Loucy (cell line): ENCODE data around the gene SIL1.

ENCODE experiments used
- H2AFZ ChIP-seq: fragments of 200-600 bp; sonication (generic); 2 replicates; pipeline ENCODE4 v1.6.0; 2016; ENCODE audit warnings: antibody characterized with exemption, mild to moderate bottlenecking, low read length, moderate library complexity
- H3F3A ChIP-seq: fragments of 200-600 bp; 2 replicates; pipeline ENCODE4 v1.6.0; 2016; ENCODE audit warnings: antibody characterized with exemption, low read depth, mild to moderate bottlenecking
- H3K27me3 ChIP-seq: fragments of 200-600 bp; sonication (generic); 2 replicates; pipeline ENCODE4 v1.6.1; 2014; ENCODE audit warnings: low read length, mild to moderate bottlenecking; ENCODE audit not compliant: insufficient read depth, poor library complexity, severe bottlenecking
- H3K36me3 ChIP-seq: fragments of 200-600 bp; sonication (generic); 2 replicates; pipeline ENCODE4 v1.6.1; 2016; ENCODE audit warnings: low read length; ENCODE audit not compliant: insufficient read depth
- H3K4me1 ChIP-seq: fragments of 200-600 bp; sonication (generic); 2 replicates; pipeline ENCODE4 v1.5.1; 2014; ENCODE audit warnings: low read length, mild to moderate bottlenecking; ENCODE audit not compliant: insufficient read depth, poor library complexity, severe bottlenecking
- H3K4me2 ChIP-seq: fragments of 200-600 bp; sonication (generic); 2 replicates; pipeline ENCODE4 v1.6.0; 2014; ENCODE audit warnings: antibody characterized with exemption, low read length, low read depth, mild to moderate bottlenecking; ENCODE audit not compliant: poor library complexity, severe bottlenecking
- H3K4me3 ChIP-seq: fragments of 200-600 bp; sonication (generic); 2 replicates; pipeline ENCODE4 v1.5.1; 2014; ENCODE audit warnings: low read length, mild to moderate bottlenecking, mixed read lengths; ENCODE audit not compliant: poor library complexity, severe bottlenecking
- H3K79me2 ChIP-seq: fragments of 200-600 bp; sonication (generic); 2 replicates; pipeline ENCODE4 v1.6.1; 2014; ENCODE audit warnings: low read length; ENCODE audit not compliant: insufficient read depth
- H3K9ac ChIP-seq: fragments of 200-600 bp; sonication (generic); 2 replicates; pipeline ENCODE4 v1.6.0; 2014; ENCODE audit warnings: mild to moderate bottlenecking, low read depth, low read length, moderate library complexity; ENCODE audit not compliant: poor library complexity, severe bottlenecking
- H3K9me2 ChIP-seq: fragments of 200-600 bp; sonication (generic); replicated peaks from 2 replicates; pipeline ENCODE4 v1.6.1; 2016; ENCODE audit warnings: low read depth, low read length, mixed read lengths
- H3K9me3 ChIP-seq: fragments of 200-600 bp; sonication (generic); 2 replicates; pipeline ENCODE4 v1.6.1; 2014; ENCODE audit warnings: mild to moderate bottlenecking, antibody characterized with exemption, low read length, low read depth; ENCODE audit not compliant: insufficient read depth
- H4K20me1 ChIP-seq: fragments of 200-600 bp; sonication (generic); 2 replicates; pipeline ENCODE4 v1.6.0; 2014; ENCODE audit warnings: antibody characterized with exemption, low read length, mild to moderate bottlenecking; ENCODE audit not compliant: insufficient read depth, poor library complexity, severe bottlenecking
- CTCF ChIP-seq: fragments of 200-600 bp; sonication (generic); conservative IDR thresholded peaks from 2 replicates; pipeline ENCODE4 v1.5.1; 2014; ENCODE audit warnings: mild to moderate bottlenecking, antibody characterized with exemption, low read length
- EZH2phosphoT487 ChIP-seq: fragments of 200-600 bp; IDR thresholded peaks from 2 replicates; pipeline ENCODE4 v1.6.1; 2018; ENCODE audit warnings: antibody characterized with exemption, mild to moderate bottlenecking, moderate library complexity, borderline replicate concordance

SIL1 gene

GRCh38 chr5:138951986-138952735 is 246.0 kb downstream of the SIL1 start:
- H2AFZ ChIP-seq, result no peak overlapping the region
- no peak overlapping the region for H3K4me3 ChIP-seq
- H3K4me1 ChIP-seq, result peaks cover 28% of the 10 kb centered on the region
- H3K79me2 ChIP-seq, result no peaks in the 10 kb centered on the region
- no peaks in the 10 kb centered on the region for H3K36me3 ChIP-seq
- no peaks in the 10 kb centered on the region for H4K20me1 ChIP-seq
- H3K9me2 ChIP-seq, result no peaks in the 10 kb centered on the region
- no peaks in the 10 kb centered on the region for H3K27me3 ChIP-seq
- TF ChIP-seq CTCF, result no peak
- H3F3A ChIP-seq, result no peaks in the 10 kb centered on the region
- H3K9me3 ChIP-seq, result no peaks in the 10 kb centered on the region
- peak overlapping the region; percentile 55 for H3K9ac ChIP-seq
- H3K4me2 ChIP-seq, result no peak overlapping the region

GRCh38 chr5:138951091-138951985 is 246.8 kb downstream of the SIL1 start:
- Histone ChIP-seq H2AFZ (no peak overlapping the region), H3K9ac (no peak overlapping the region)

GRCh38 chr5:138950421-138951031 is 247.6 kb downstream of the SIL1 start:
- Histone ChIP-seq H3K9me3 (no peaks in the 10 kb centered on the region), H4K20me1 (no peaks in the 10 kb centered on the region), H3K9ac (no peak overlapping the region), H3K4me2 (no peak overlapping the region), H3K36me3 (peaks cover 6% of the 10 kb centered on the region; the same call in 1 of the 2 replicates), H3K9me2 (no peaks in the 10 kb centered on the region), H3K27me3 (no peaks in the 10 kb centered on the region), H3K4me3 (no peak overlapping the region), H3F3A (no peaks in the 10 kb centered on the region), H3K79me2 (no peaks in the 10 kb centered on the region), H2AFZ (no peak overlapping the region), H3K4me1 (peaks cover 28% of the 10 kb centered on the region)
- no peak for TF ChIP-seq EZH2phosphoT487
- TF ChIP-seq CTCF, result no peak

More at GRCh38 chr5:138951091-138951985, 246.8 kb downstream of the SIL1 start:
- no peaks in the 10 kb centered on the region for H3K79me2 ChIP-seq
- H3K27me3 ChIP-seq, result no peaks in the 10 kb centered on the region
- H3F3A ChIP-seq, result no peaks in the 10 kb centered on the region
- peaks cover 28% of the 10 kb centered on the region for H3K4me1 ChIP-seq
- no peaks in the 10 kb centered on the region for H3K9me3 ChIP-seq
- H3K4me2 ChIP-seq, result no peak overlapping the region
- peaks cover 6% of the 10 kb centered on the region; the same call in 1 of the 2 replicates for H3K36me3 ChIP-seq
- TF ChIP-seq CTCF, result no peak
- TF ChIP-seq EZH2phosphoT487, result no peak
- H4K20me1 ChIP-seq, result no peaks in the 10 kb centered on the region
- H3K4me3 ChIP-seq, result no peak overlapping the region
- no peaks in the 10 kb centered on the region for H3K9me2 ChIP-seq
